GM18499 (cell line): Measurements from ENCODE around the gene PCCA.
"Not testable (repeated sequence)": the region's sequence is repeated elsewhere in the genome, so short reads cannot be mapped to it uniquely, and the experiment has no call there.

ENCODE experiments used
- ATAC-seq: cut with Tn5 transposase; IDR thresholded peaks from one replicate; pipeline ENCODE4 v1.9.1; 2021; ENCODE audit warnings: moderate number of reproducible peaks; ENCODE audit not compliant: insufficient read depth, unreplicated experiment

Gene PCCA

DNA sequence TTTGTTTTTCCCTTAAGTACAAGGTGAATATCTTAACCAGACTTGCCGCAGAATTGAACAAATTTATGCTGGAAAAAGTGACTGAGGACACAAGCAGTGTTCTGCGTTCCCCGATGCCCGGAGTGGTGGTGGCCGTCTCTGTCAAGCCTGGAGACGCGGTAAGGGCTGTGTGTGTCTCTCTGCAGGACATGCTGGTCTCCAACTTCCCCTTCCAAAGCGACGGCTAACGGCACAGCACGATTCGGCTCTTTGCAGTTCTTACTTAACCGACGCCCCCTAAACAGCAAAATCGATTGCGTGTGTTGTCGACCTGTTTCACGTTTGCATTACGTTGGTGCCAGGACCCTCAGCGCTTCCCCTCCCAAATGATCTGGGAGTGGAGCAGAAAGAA, 426.5 kb downstream of the PCCA start:
- ATAC-seq, result no peak

- no peak for ATAC-seq
Observed at GRCh38 chr13:100517135-100517534, 428.2 kb downstream of the PCCA start.

GRCh38 chr13:100517728-100518127, 428.8 kb downstream of the PCCA start:
- no peak for ATAC-seq

GRCh38 chr13:100518394-100519062, 429.6 kb downstream of the PCCA start:
- ATAC-seq, result no peak

DNA sequence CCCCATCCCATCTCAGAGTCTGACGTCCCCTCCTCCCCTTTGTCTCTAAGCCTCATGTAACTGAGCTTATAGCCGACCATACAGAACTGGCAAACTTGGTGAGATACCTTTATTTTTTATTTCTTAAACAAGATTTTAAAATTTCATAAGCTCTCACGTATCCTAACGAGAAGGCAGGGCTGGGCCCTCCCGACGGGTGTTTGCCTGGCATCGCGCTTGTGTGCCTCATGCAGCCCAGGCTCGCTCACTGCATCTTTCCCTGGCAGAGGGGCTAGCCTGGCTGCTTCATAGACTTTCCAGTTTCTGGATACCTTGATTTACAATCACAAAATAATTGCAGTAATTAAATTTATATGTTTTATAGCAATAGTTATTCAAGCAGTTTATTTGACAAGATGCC, 430.7 kb downstream of the PCCA start:
- no peak for ATAC-seq

- ATAC-seq, result no peak
Observed at GRCh38 chr13:100520936-100521850, 432.3 kb downstream of the PCCA start.

DNA sequence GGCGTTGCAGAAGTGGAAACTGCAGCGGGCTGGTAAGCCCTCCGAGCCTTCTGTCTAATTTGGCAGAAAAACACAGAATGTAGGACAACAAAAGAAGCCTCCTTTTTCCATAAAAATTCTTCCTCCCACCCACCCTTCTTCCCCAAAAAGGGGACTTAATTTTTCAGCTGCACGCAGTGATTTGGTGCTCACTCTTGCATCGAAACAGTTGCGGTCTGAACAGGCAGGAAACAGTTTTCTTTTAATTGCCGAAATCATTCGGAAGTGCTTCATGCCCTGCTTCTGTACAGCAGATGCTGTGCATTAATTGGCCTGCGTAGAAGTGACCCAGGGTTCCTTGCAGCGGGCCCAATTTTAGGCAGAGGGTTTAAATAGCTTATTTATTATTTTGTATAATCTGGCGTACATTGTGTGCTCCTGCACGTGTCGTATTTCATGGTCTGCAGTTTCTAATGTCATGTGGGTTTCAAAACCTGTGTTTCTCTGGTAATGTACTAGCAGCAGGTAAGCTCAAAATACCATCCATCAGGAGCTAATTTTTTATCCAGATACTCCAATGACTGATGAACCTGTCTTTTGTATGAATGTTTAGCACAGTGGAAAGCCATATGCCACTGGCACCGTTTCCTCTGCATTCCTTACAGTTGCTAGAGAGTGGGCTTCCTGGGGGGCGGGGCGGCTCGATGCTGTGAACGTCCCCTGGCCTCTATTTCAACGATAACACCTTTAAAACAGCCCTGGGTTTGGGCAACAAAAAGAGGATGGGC, 433.1 kb downstream of the PCCA start:
- ATAC-seq, result no peak

DNA sequence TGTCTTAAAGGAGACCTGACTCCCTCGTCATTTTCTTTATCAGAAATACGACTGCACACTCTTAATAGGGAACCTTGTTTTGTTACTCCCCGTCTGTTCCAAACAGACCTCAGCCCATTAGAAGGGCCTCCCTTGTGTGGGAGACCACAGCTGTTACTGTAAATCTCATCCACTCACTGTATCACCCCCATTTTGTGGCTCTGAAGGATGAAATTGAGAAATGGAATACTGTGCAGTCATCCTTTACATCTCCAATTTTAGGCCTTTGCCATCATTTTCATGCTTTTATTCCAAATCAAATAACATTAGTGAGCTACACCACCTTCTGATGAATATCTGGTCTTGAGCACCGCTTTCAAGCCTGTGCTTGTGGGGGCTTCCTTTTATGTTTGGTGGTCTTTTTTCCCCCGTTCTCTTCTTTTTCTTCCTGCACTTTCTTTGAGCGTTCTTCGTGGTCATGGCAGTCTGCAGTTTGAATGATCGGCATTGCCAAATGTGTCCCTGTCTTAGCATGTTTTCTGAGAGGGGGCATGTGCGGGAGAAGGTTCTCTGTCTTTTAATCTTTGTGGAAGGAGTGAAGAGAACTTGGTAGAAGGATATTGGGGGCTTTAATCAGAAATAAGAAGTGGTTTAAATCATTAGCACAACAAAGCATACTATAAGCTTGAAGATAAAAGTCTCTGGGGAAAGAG, 433.9 kb downstream of the PCCA start:
- ATAC-seq, result no peak

- ATAC-seq, result no peak
Observed at GRCh38 chr13:100523411-100523810, 434.5 kb downstream of the PCCA start.

- ATAC-seq, result no peak
Observed at GRCh38 chr13:100523981-100524386, 435.1 kb downstream of the PCCA start.

- not testable (repeated sequence) for ATAC-seq
Observed at GRCh38 chr13:100524688-100525087, 435.8 kb downstream of the PCCA start.

DNA sequence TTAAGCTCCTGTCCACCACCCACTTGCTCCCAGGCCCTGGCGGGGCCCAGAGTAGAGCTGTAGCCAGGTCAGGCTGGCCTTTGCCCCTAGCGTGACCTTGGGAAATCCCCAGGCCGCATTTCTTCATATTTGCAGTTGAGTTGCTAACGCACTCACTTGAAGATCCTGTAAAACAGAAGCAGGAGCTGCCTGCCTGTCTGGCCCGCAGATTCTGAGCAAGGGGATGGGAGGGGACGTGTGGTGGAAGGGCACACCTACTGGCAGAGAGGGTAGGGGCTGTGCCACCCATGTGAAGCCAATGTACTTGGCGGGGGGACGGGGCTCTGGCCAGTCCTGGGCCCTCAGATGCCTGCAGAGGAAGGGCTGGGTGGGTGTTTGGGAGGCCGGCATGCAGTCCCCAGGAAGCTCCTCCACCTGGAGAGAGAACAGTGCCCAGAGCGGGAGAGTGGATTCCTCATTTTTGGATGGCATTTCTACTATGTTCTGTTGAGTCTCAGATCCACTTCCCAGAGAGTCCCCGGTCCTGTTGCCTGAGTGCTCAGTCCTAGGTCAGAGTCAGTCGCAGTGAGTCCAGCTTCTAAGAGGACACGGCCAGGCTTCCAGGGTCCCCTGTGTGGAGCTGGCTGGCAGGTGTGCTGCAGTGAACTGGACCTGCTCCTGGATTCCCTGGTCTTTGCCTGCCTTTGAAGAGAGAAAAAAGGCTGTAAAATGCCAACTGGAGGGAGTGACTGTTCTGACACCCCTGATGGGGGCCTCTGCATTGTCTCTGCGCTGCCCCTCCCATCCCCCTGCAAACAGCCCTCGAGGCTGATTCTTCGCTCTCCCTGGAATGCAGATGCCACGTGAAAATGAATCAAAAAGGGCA, 436.8 kb downstream of the PCCA start:
- no peak for ATAC-seq

- no peak for ATAC-seq
Observed at GRCh38 chr13:100526318-100527000, 437.6 kb downstream of the PCCA start.

GRCh38 chr13:100527644-100528043, 438.8 kb downstream of the PCCA start:
- ATAC-seq, result no peak

GRCh38 chr13:100528353-100528752, 439.5 kb downstream of the PCCA start:
- no peak for ATAC-seq

- ATAC-seq, result no peak
Observed at GRCh38 chr13:100528820-100529219, 439.9 kb downstream of the PCCA start.

DNA sequence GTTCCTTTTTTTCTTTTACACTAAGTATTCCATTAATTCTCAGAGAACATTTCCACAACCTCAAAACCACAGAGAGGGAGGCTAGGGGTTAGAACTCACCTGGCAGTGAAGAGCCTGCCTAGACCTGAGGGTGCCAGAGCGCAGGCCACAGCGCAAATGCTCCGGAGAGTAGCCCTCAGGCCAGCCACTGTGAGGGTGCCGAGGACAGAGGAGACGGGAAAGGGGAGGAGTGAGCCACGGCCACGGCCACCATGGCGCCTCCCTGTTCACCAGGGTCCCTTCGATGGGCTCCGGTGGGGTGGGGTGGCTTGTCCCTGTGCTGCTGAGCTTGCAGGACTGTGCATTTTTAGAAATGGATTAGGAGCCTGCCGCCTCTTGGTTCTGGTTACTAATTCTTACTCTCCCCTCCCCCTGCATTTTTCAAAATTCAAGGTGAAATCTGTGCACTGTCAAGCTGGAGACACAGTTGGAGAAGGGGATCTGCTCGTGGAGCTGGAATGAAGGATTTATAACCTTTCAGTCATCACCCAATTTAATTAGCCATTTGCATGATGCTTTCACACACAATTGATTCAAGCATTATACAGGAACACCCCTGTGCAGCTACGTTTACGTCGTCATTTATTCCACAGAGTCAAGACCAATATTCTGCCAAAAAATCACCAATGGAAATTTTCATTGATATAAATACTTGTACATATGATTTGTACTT, 440.9 kb downstream of the PCCA start:
- no peak for ATAC-seq

DNA sequence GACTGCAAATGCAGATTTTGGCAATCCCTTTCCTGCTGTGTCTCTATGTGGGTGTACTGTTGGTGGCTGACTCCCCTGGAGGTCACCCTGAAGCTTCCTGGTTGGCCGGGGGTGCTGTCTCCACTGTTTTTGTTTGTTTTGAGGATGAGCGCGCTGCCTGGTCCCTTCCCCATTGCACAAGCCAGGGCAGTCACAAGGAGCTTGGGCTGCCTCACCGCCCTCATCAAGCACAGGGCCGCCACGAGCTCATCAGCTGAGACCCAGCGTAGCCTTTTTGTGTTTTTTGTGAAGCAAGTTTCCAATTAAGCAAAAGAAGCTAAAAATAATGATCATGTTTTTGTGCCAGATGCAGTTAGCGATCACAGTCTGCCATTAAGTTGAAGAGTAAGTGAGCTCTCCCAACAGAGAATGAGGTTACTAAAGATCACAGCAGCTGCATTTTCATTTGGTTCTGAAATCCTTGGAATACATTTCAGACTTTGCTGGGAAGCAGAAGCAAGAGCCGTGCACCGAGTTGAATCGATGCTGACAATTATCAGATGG, 441.8 kb downstream of the PCCA start:
- ATAC-seq, result no peak
